ENCODE measurements around the gene LTBP2.
"Not testable (repeated sequence)": the region's sequence is repeated elsewhere in the genome, so short reads cannot be mapped to it uniquely, and the experiment has no call there.

LTBP2 gene

GRCh38 chr14:74547331-74547927 lies 64.6 kb downstream of the LTBP2 start:
- no peak for DNase-seq

DNA sequence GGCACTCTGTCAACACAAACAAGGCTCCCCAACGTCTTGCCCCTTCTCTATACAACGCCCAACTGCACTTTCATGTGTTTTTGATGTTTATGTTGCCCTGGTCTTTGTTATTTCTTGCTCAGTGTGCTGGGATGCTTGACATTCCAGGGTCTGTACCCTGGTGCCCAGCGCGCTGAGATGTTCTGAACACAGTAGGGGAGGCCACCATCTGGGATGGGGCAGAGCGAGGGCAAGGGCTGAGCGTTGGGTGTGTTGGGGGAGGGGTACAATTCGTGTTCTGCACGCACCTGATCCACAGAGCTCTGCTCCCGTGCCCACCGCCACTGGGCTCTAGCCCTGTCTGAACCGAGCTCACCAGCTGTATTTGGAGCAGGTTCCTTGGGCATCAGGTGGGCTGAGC lies 65.6 kb downstream of the LTBP2 start:
- no peak for DNase-seq

GRCh38 chr14:74545386-74545785 lies 66.7 kb downstream of the LTBP2 start:
- no peak for DNase-seq

DNA sequence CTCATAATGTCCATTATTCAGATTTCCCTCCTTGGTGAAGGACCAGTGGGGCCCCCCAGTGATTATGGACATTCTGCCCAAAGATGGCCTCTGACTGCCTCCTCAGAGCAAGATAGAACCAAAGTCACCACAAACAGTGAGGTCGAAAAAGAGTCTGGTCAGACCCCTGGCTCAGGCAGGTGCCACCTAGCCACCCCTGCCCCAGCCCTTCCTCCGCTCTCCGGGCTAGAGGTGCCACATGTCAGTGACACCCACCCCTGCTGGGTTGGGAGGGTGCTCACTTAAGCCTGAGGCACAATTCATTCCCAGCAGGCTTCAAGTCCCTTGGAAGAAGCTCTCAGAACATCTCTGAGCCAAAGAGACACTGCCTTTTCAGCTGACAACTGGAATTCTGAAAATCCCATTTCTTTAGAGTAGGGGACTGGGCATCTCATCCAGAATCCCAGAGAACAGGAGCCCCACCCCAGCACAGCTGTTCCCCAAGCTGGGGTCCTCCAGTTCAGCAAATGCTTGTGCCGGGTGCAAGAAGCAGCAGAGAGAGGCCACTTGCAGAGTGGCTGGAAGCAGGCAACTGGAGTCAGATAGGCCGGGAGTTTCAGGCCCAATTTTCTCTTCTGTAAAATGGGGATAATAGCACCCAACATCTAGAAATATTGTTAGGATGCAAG lies 68.1 kb downstream of the LTBP2 start:
- DNase-seq, result no peak

DNA sequence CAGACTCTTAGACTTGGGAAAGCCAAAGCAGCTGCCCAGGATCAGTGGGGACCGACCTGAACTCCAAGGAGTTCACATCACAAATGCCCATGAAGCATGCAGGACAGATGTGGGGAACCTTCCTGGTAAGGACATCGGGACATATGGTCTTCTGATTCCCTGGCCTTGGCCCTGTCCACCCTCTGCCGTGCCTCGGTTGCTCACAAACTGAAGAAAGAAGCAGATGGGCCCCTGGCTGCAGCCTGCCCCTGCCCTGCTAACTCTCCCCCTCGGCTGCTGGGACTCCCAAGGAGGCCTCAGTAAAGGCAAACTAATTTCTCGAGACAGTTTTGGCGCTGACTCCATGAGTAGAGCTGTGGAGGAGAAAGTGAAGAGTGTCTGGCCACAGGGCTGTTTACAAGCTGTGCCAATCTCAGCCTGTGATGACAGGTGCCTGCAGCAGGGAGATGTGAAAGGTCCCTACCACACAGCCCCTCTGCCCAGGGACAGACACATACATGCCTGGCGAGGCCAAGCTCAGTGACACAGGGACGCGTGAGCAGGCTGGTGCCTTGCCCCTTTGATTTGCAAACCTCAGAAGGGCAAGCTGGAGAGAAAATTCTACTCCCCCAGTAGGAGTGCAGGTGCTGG lies 69.9 kb downstream of the LTBP2 start:
- no peak for DNase-seq

- no peak for DNase-seq
Observed at GRCh38 chr14:74541225-74541624, 70.8 kb downstream of the LTBP2 start.

DNA sequence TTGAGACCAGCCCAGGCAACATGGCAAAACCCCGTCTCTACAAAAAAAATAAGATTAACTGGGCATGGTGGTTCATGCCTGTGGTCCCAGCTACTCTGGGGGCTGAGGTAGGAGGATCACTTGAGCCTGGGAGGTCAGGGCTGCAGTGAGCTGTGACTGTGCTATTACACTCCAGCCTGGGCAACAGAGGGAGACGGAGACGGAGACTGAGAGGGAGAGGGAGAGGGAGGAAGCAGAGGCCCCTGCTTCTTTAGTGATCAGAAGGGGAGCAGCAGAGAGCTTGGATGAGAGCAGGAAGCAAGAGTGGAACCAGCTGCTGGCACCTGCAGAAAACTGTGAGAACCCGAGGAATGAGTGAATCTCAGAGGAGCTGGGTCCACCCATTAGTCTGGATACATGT lies 72.5 kb downstream of the LTBP2 start:
- no peak for DNase-seq

GRCh38 chr14:74538411-74539391 lies 73.3 kb downstream of the LTBP2 start:
- no peak for DNase-seq

DNA sequence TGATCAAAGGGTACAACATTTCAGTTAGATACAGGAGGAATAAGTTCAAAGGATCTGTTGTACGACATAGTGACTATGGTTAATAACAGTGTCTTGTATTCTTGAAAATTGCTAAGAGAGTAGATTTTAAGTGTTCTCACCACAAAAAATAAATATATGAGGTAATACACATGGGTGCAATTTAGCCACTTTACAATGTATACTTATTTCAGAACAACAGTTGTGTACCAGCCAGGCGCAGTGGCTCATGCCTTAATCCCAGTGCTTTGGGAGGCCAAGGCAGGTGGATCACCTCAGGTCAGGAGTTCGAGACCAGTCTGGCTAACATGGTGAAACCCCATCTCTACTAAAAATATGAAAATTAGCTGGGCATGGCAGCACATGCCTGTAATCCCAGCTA lies 75.7 kb downstream of the LTBP2 start:
- not testable (repeated sequence) for DNase-seq

GRCh38 chr14:74535756-74536325 lies 76.2 kb downstream of the LTBP2 start:
- no peak for DNase-seq

DNA sequence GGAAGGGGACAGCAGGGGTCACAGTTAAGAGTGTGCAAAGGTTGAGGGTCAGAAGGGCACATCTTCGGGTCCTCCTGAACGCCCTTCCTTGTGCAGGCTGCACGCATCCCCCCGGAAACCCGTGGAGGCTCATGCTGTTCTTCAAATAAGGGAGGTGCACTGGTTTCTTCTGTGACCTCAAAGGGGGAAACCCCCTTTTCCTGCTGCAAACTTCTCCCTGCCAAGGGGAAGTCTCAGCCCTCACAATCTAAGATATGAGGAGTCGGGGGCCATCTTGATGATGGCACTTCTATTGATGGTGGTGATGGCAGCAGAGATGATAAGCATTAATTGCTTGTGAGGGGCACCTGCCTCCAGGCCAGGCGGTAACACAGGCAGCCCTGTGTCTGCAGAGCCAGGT lies 78.5 kb downstream of the LTBP2 start:
- DNase-seq, result no peak

DNA sequence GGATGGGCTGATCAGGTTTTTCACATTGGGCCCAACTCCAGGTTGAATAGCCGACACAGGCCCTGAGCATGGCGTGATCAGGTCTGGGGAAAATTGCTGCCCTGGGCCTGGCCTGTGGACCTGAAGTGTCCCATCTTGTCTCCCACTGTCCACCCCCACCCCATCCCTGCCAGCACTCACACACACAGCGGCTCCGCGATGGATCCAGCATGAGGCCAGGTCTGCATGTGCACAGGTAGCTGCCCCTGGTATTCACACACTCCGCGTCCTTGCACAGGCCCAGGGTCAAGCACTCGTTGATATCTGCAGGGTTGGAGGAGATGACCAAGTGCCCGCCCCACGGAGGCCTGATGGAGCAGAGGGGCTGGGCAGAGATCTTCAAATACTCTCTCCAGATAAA lies 79.8 kb downstream of the LTBP2 start:
- DNase-seq, result no peak

DNA sequence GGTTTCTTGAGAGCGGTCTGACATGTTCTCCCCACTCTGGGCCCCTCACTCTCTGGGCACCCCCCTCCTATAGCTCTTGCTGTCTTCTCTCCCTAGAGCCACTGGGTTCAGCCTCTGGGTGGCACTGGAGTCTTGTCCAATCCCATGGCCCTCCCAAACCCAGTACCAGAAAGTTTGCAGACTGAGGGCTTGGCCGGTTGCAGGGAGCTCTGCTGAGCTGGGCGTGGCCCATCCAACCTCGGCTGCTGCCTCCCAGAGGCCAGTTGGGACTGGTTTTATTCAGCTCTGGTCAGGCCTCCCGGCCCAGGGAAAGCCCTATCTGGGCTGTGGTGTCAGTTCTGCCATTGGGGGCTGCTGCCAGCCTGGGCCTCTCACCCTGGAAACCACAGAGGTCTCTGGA lies 80.6 kb downstream of the LTBP2 start:
- DNase-seq, result no peak

GRCh38 chr14:74531006-74531405 lies 81.0 kb downstream of the LTBP2 start:
- no peak for DNase-seq

- no peak for DNase-seq
Observed at GRCh38 chr14:74528886-74529285, 83.2 kb downstream of the LTBP2 start.

GRCh38 chr14:74528406-74528805 lies 83.6 kb downstream of the LTBP2 start:
- DNase-seq, result no peak

- no peak for DNase-seq
Observed at GRCh38 chr14:74527736-74528280, 84.2 kb downstream of the LTBP2 start.

- no peak for DNase-seq
Observed at GRCh38 chr14:74526854-74527585, 85.0 kb downstream of the LTBP2 start.

DNA sequence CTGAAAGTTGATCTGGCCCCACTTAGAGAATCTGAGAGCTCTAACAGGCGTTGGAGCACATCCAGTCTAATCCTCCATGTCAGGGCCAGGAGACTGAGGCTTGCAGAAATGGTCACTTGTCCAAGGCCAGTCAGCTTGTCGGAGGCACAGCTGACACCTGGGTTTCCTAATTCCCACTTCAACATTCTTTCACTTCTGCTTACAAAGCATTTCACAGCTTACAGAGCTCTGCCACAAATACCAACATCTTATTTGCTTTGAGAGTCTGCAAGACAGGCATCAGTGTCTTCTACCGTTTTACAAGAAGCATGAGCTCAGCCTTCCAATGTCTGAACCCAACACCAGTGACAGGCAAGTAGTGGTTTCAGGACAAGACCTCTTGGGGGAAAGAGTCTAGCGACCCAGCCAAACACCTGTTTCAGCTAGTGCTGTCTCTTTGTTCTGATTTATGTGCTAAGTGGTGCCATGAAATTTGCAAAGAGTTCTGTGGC lies 86.6 kb downstream of the LTBP2 start:
- DNase-seq, result no peak

- DNase-seq, result no peak
Observed at GRCh38 chr14:74524812-74525135, 87.3 kb downstream of the LTBP2 start.

DNA sequence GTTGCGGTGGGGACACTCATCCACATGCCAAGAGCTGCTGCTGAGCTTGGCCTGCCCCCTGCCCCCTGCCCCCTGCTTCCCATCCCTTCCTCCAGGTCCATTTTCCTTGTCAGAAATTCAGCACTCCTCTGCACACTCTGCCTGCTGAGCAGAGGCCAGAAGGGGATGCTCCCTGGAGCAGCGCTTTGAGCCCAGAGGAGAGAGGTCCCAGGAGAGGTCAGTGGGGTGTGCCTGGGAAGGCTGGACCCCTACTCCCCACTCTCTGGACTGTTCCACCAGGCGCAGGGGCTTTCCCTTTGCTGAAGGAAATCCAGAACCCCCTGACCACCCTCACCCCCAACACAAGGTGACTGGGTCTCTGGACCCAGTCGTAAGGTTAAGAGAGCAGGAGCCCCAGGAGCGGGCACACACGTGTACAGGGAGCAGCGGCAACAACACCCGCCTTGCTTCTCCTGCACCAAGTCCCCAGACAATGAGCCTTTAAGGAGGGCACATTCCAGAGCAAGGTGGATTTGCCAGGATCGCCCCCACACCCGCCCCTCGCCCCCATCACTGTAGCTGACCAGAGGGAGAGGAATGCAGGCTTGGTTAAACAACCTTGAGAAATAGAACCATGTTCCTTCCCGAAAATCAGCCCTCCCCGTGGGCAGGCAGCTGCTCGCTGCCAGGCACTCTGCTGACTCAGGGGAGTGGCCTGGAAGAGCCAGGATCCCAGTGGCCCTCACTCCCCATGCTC lies 87.8 kb downstream of the LTBP2 start:
- DNase-seq, result no peak
